K562 (cell line): Measurements from ENCODE around the gene PPIL4. TPM values are rescaled to one million over a fixed set of nuclear protein-coding genes. Genes with fewer than 3 reads are reported as not detected.
A peak's percentile ranks its signal among the peaks of the same experiment; 100 is the strongest.

ENCODE experiments used
- EGR1 ChIP-seq: fragments of 450-650 bp; conservative IDR thresholded peaks from 2 replicates; pipeline ENCODE4 v1.6.1; 2017; ENCODE audit warnings: mild to moderate bottlenecking
- KLF6 ChIP-seq: fragments of 250-450 bp; sonication (Bioruptor Pico); IDR thresholded peaks from 2 replicates; pipeline ENCODE4 v1.4.0; 2020; ENCODE audit warnings: mild to moderate bottlenecking, moderate library complexity, borderline replicate concordance
- SIN3B ChIP-seq: fragments of 450-650 bp; IDR thresholded peaks from 2 replicates; pipeline ENCODE4 v1.6.1; 2017; ENCODE audit warnings: low read depth, mild to moderate bottlenecking, moderate library complexity
- ZNF165 ChIP-seq: fragments of 250-450 bp; sonication (Bioruptor Pico); IDR thresholded peaks from 2 replicates; pipeline ENCODE4 v1.4.0; 2020; ENCODE audit warnings: borderline replicate concordance
- ZNF24 ChIP-seq: fragments of 450-650 bp; IDR thresholded peaks from 2 replicates; pipeline ENCODE4 v1.6.1; 2016
- polyA plus RNA-seq, 8 experiments: library from polyadenylated mRNA; depleted of rRNA in 4 of 8; stranded (reverse) in 5 of 8; unstranded in 3 of 8; fragments of >200 nt; fragmentation: Nextera tagmentation in 2 of 8; fragmentation: Illumina TruSeq in 1 of 8; extraction: Ambion mirVana in 2 of 8; extraction: Trizol in 1 of 8; gene quantifications; 2 replicates each; pipeline versions ENCODE4 v1.2.1 to v1.2.3, GENCODE V29; 2011 to 2014; ENCODE audit warnings: inconsistent platforms in 1 of 8, missing spikeins in 1 of 8
- total RNA-seq, 7 experiments: library from RNA; depleted of rRNA in 6 of 7; stranded (reverse); fragments of >200 nt in 6 of 7; fragmentation: Illumina TruSeq in 2 of 7; extraction: Trizol in 2 of 7; gene quantifications; 2 replicates each; pipeline versions ENCODE4 v1.2.1 to v1.2.3, GENCODE V29; 2011 to 2021; ENCODE audit warnings: low replicate concordance in 1 of 7
- TF ChIP-seq, protein P1 (sequence below), 2 experiments: IDR thresholded peaks in 1 of 2; conservative IDR thresholded peaks in 1 of 2; 2 replicates each; pipeline ENCODE4 v1.6.1; 2016; ENCODE audit warnings: low read depth in 2 of 2, mild to moderate bottlenecking in 1 of 2, missing compliant biosample characterization in 1 of 2, missing genetic modification characterization in 1 of 2, moderate library complexity in 1 of 2
- TF ChIP-seq, protein P2 (sequence below), 3 experiments: IDR thresholded peaks in 2 of 3; conservative IDR thresholded peaks in 1 of 3; 2 replicates each; pipeline ENCODE4 v1.5.1; 2011 to 2012; ENCODE audit warnings: low read length in 3 of 3, mild to moderate bottlenecking in 3 of 3, control low read depth in 2 of 3, improper control_type of control experiment in 1 of 3, inconsistent platforms in 1 of 3, low read depth in 1 of 3, mixed read lengths in 1 of 3, moderate library complexity in 1 of 3; ENCODE audit not compliant: insufficient read depth in 2 of 3

PPIL4 gene
- total and polyA plus RNA-seq, 9 of the 15 experiments (the other 6 are each of a cell fraction or from before 2014, with no cell fraction given), result 14.5 to 55.2 (median 45.9) TPM

DNA sequence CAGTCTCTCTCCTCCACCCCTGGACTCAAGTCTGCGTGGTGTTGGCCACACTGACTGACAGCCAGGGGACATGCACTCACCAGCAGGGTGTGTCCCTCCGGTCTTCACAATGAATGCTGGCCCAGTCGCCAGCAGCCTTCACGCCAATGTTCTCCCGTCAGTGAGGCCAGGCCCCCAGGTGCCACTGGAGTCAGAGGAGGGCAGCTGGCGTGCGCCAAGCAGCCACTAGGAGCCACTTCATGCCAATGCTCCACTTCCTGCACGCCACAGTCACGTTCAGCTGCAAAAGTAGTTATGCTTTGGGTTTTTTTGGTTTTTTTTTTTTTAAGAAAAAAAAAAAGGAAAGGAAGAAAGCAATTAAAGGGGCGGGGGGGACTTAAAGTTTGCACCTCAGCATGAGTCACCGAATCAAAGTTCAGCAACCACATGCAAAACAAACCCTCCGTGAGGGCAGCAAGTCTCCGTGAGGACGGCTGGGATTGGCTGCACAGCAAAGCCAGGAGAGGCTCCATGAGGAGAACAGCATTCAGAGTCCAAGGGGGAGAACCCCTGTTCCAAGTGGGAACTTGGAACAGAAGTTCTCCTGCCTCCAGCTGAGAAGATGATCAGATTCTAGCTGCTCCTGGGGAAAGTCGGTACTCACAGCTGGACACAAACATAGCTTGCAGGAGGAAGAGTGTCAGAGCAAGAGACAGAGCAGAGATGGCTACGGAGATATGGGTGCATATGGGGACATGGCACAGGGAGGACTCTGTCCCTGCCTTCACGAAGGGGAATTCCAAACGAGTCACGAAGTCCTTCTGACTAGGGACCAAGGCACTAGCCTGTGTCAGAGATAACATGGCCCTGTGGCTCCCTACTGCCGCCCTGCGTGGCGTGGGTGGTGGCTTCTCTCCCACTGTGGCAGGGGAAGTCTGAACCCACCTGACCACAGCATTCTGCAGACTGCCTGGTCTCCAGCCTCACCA, 60.8 kb downstream of the PPIL4 start, which contains the start of gene ZC3H12D (continued):
- TF ChIP-seq ZNF24 (no peak), EGR1 (peak; percentile 42; the same call in 1 of the 2 replicates), KLF6 (CRISPR knock-in tag) (no peak), SIN3B (no peak), ZNF165 (CRISPR knock-in tag) (0 out of 2 replicates have a peak, but pooled peaks have one; percentile 31)
- TF ChIP-seq, protein P1, sequence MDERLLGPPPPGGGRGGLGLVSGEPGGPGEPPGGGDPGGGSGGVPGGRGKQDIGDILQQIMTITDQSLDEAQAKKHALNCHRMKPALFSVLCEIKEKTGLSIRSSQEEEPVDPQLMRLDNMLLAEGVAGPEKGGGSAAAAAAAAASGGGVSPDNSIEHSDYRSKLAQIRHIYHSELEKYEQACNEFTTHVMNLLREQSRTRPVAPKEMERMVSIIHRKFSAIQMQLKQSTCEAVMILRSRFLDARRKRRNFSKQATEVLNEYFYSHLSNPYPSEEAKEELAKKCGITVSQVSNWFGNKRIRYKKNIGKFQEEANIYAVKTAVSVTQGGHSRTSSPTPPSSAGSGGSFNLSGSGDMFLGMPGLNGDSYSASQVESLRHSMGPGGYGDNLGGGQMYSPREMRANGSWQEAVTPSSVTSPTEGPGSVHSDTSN (CRISPR knock-in tag; IDR thresholded peaks at IDR 0.05; ENCODE audit: low read depth), result 0 out of 2 replicates have a peak, but pooled peaks have one; percentile 13
- TF ChIP-seq, protein P1 (tag; conservative IDR thresholded peaks at IDR 0.05; ENCODE audit: low read depth), result peak; percentile 52
- TF ChIP-seq, protein P2, sequence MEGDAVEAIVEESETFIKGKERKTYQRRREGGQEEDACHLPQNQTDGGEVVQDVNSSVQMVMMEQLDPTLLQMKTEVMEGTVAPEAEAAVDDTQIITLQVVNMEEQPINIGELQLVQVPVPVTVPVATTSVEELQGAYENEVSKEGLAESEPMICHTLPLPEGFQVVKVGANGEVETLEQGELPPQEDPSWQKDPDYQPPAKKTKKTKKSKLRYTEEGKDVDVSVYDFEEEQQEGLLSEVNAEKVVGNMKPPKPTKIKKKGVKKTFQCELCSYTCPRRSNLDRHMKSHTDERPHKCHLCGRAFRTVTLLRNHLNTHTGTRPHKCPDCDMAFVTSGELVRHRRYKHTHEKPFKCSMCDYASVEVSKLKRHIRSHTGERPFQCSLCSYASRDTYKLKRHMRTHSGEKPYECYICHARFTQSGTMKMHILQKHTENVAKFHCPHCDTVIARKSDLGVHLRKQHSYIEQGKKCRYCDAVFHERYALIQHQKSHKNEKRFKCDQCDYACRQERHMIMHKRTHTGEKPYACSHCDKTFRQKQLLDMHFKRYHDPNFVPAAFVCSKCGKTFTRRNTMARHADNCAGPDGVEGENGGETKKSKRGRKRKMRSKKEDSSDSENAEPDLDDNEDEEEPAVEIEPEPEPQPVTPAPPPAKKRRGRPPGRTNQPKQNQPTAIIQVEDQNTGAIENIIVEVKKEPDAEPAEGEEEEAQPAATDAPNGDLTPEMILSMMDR (IDR thresholded peaks at IDR 0.05 in 2 of 3, conservative IDR thresholded peaks at IDR 0.05 in 1 of 3; ENCODE audit: insufficient read depth in 2 of 3, low read depth in 1 of 3, low read length in 3 of 3), result peak in 1 of 3 experiments; percentile 9; a peak in 1 of 6 replicates
